CD4-positive, alpha-beta memory T cell (primary cell): ENCODE results near the gene SEC16A. TPM values are rescaled to one million over a fixed set of nuclear protein-coding genes. Genes with fewer than 3 reads are reported as not detected.

Experiments
- CTCF ChIA-PET: fragments of 350-600 bp; sonication (Branson Sonifier 250); formaldehyde crosslinking; loops from one replicate; lab custom pipeline; 2021; ENCODE audit warnings: inconsistent platforms; ENCODE audit not compliant: partially characterized antibody; lab: Charles Lee
- POLR2A ChIA-PET: fragments of 350-600 bp; sonication (Branson Sonifier 250); formaldehyde crosslinking; loops from one replicate; lab custom pipeline; 2021; ENCODE audit not compliant: partially characterized antibody; lab: Charles Lee
- DNase-seq, 5 donors: peaks; one replicate each; pipeline versions ENCODE4 v3.0.0 to v3.0.0-alpha.2; 2020 to 2022; ENCODE audit warnings: mixed read lengths in 1 of 5
- H3K27ac ChIP-seq: one replicate; pipeline ENCODE4 v1.7.0; 2013; ENCODE audit warnings: low read depth, low read length
- H3K27me3 ChIP-seq: 2 replicates; pipeline ENCODE4 v1.7.0; 2013; ENCODE audit warnings: mild to moderate bottlenecking, low read length, moderate library complexity; ENCODE audit not compliant: insufficient read depth
- H3K36me3 ChIP-seq: 2 replicates; pipeline ENCODE4 v1.7.0; 2013; ENCODE audit warnings: mild to moderate bottlenecking, low read length, moderate library complexity; ENCODE audit not compliant: insufficient read depth
- H3K4me1 ChIP-seq: 2 replicates; pipeline ENCODE4 v1.7.0; 2013; ENCODE audit warnings: mild to moderate bottlenecking, low read length, moderate library complexity; ENCODE audit not compliant: insufficient read depth
- H3K4me3 ChIP-seq, 2 donors: one replicate each; pipeline ENCODE4 v1.7.0; 2013; ENCODE audit warnings: low read length in 2 of 2, mild to moderate bottlenecking in 1 of 2
- H3K9me3 ChIP-seq, 2 donors: one replicate each; pipeline ENCODE4 v1.7.0; 2013; ENCODE audit warnings: low read length in 2 of 2, control low read depth in 1 of 2; ENCODE audit not compliant: control insufficient read depth in 1 of 2
- H3K27ac Mint-ChIP-seq, 7 donors: one replicate each; pipeline ENCODE4 v1.8.0; 2020 to 2021; ENCODE audit warnings: mixed read lengths in 7 of 7, mild to moderate bottlenecking in 6 of 7, inconsistent platforms in 3 of 7, moderate library complexity in 3 of 7
- H3K27me3 Mint-ChIP-seq, 2 donors: one replicate each; pipeline ENCODE4 v1.8.0; 2020 to 2021; ENCODE audit warnings: mixed read lengths in 2 of 2
- H3K36me3 Mint-ChIP-seq, 2 donors: one replicate each; pipeline ENCODE4 v1.8.0; 2020 to 2021; ENCODE audit warnings: mixed read lengths in 2 of 2, inconsistent platforms in 1 of 2, mild to moderate bottlenecking in 1 of 2
- H3K4me1 Mint-ChIP-seq, 4 donors: one replicate each; pipeline ENCODE4 v1.8.0; 2020 to 2021; ENCODE audit warnings: mixed read lengths in 4 of 4, mild to moderate bottlenecking in 1 of 4
- H3K4me3 Mint-ChIP-seq, 8 donors: one replicate each; pipeline ENCODE4 v1.8.0; 2020 to 2021; ENCODE audit warnings: mixed read lengths in 8 of 8, mild to moderate bottlenecking in 7 of 8, moderate library complexity in 6 of 8, inconsistent platforms in 3 of 8
- H3K9me3 Mint-ChIP-seq, 8 donors: one replicate each; pipeline ENCODE4 v1.8.0; 2020 to 2021; ENCODE audit warnings: mixed read lengths in 8 of 8, mild to moderate bottlenecking in 5 of 8, inconsistent platforms in 3 of 8, moderate library complexity in 1 of 8
- intact Hi-C: fragments of 100-400 bp; cut with micrococcal nuclease; formaldehyde crosslinking; loops from one replicate; pipeline ENCODE4 v1.15.1; 2023
- polyA plus RNA-seq, 2 donors: library from polyadenylated mRNA; unstranded; fragments of 300-500 nt; fragmentation: Illumina TruSeq; gene quantifications; one replicate each; pipeline ENCODE4 v1.2.3, GENCODE V29; 2021
- total RNA-seq, 2 experiments: library from RNA; stranded (reverse); gene quantifications; one replicate each; pipeline ENCODE4 v1.2.3, GENCODE V29; 2021

The SEC16A gene
- total and polyA plus RNA-seq, 4 experiments from 2014 or later, result 6.6 to 87.7 (median 61.1) TPM

GRCh38 chr9:136505406-136506403, 22.9 kb upstream of the SEC16A start:
- H3K4me1 ChIP-seq, result no peaks in the 10 kb centered on the region
- H3K9me3 ChIP-seq, result no peaks in the 10 kb centered on the region
- Mint-ChIP-seq H3K27ac (no peak overlapping the region), H3K4me1 (no peaks in the 10 kb centered on the region), H3K27me3 (no peaks in the 10 kb centered on the region), H3K9me3 (no peaks in the 10 kb centered on the region), H3K36me3 (peaks cover 12 to 18% of the 10 kb centered on the region in 2 donors), H3K4me3 (no peak overlapping the region)
- ChIA-PET CTCF (no interaction called here), POLR2A (no interaction called here)
- intact Hi-C loops, result no loop called here
- H3K27me3 ChIP-seq, result no peaks in the 10 kb centered on the region
- H3K4me3 ChIP-seq, result no peak overlapping the region
- DNase-seq, result no peak
- H3K27ac ChIP-seq, result no peak overlapping the region
- peaks cover 66% of the 10 kb centered on the region for H3K36me3 ChIP-seq

GRCh38 chr9:136504512-136505348, 21.9 kb upstream of the SEC16A start:
- ChIA-PET CTCF (no interaction called here), POLR2A (no interaction called here)
- H3K9me3 Mint-ChIP-seq, result no peaks in the 10 kb centered on the region
- Histone ChIP-seq H3K27me3 (no peaks in the 10 kb centered on the region), H3K36me3 (peaks cover 70% of the 10 kb centered on the region), H3K4me3 (no peak overlapping the region), H3K9me3 (no peaks in the 10 kb centered on the region), H3K4me1 (no peaks in the 10 kb centered on the region), H3K27ac (no peak overlapping the region)
- DNase-seq, result no peak
- H3K27ac Mint-ChIP-seq, result no peak overlapping the region
- no peak overlapping the region for H3K4me3 Mint-ChIP-seq
- intact Hi-C loops, result no loop called here
- H3K36me3 Mint-ChIP-seq, result peaks cover 12 to 25% of the 10 kb centered on the region in 2 donors
- no peaks in the 10 kb centered on the region for H3K27me3 Mint-ChIP-seq
- H3K4me1 Mint-ChIP-seq, result no peaks in the 10 kb centered on the region

GRCh38 chr9:136502940-136503550, 20.2 kb upstream of the SEC16A start:
- Mint-ChIP-seq H3K36me3 (peaks cover 16 to 26% of the 10 kb centered on the region in 2 donors), H3K9me3 (no peaks in the 10 kb centered on the region), H3K4me3 (no peak overlapping the region), H3K27ac (no peak overlapping the region), H3K4me1 (no peaks in the 10 kb centered on the region), H3K27me3 (no peaks in the 10 kb centered on the region)
- no peak for DNase-seq
- Histone ChIP-seq H3K36me3 (peaks cover 60% of the 10 kb centered on the region), H3K4me1 (no peaks in the 10 kb centered on the region), H3K27me3 (no peaks in the 10 kb centered on the region), H3K4me3 (no peak overlapping the region), H3K27ac (no peak overlapping the region), H3K9me3 (no peaks in the 10 kb centered on the region)
- POLR2A ChIA-PET, result interaction anchor here (0.5 to 0.9 kb wide), 2 partner anchors 30 to 36 kb away, joined by 3 read pairs; no protein-coding TSS in a partner anchor
- intact Hi-C loops, result no loop called here
- CTCF ChIA-PET, result no interaction called here

- intact Hi-C loops, result no loop called here
- no peak overlapping the region for H3K27ac Mint-ChIP-seq
- H3K27me3 Mint-ChIP-seq, result no peaks in the 10 kb centered on the region
These were observed 19.4 kb upstream of the SEC16A start for GRCh38 chr9:136502196-136502595.

GRCh38 chr9:136501686-136502085, 18.8 kb upstream of the SEC16A start:
- H3K27ac ChIP-seq, result no peak overlapping the region
- Mint-ChIP-seq H3K36me3 (peaks cover 16 to 31% of the 10 kb centered on the region in 2 donors), H3K27ac (no peak overlapping the region), H3K4me1 (no peaks in the 10 kb centered on the region), H3K9me3 (no peaks in the 10 kb centered on the region), H3K27me3 (no peaks in the 10 kb centered on the region), H3K4me3 (no peak overlapping the region)
- H3K4me3 ChIP-seq, result no peak overlapping the region
- peaks cover 46% of the 10 kb centered on the region for H3K36me3 ChIP-seq
- no peaks in the 10 kb centered on the region for H3K9me3 ChIP-seq
- H3K27me3 ChIP-seq, result no peaks in the 10 kb centered on the region
- DNase-seq, result no peak
- H3K4me1 ChIP-seq, result no peaks in the 10 kb centered on the region
- POLR2A ChIA-PET, result no interaction called here
- intact Hi-C loops, result no loop called here
- CTCF ChIA-PET, result no interaction called here

More at GRCh38 chr9:136502196-136502595, 19.4 kb upstream of the SEC16A start:
- H3K27me3 ChIP-seq, result no peaks in the 10 kb centered on the region
- H3K36me3 ChIP-seq, result peaks cover 52% of the 10 kb centered on the region
- no peaks in the 10 kb centered on the region for H3K9me3 ChIP-seq
- H3K27ac ChIP-seq, result no peak overlapping the region
- peaks cover 16 to 31% of the 10 kb centered on the region in 2 donors for H3K36me3 Mint-ChIP-seq
- H3K4me3 Mint-ChIP-seq, result no peak overlapping the region
- H3K4me1 Mint-ChIP-seq, result no peaks in the 10 kb centered on the region
- H3K4me3 ChIP-seq, result no peak overlapping the region
- no peaks in the 10 kb centered on the region for H3K9me3 Mint-ChIP-seq
- no peaks in the 10 kb centered on the region for H3K4me1 ChIP-seq
- no peak for DNase-seq
- POLR2A ChIA-PET, result no interaction called here
- CTCF ChIA-PET, result no interaction called here

GRCh38 chr9:136499935-136500910, 17.4 kb upstream of the SEC16A start:
- H3K4me3 ChIP-seq, result no peak overlapping the region
- intact Hi-C loops, result no loop called here
- Mint-ChIP-seq H3K4me1 (no peaks in the 10 kb centered on the region), H3K27me3 (no peaks in the 10 kb centered on the region), H3K27ac (no peak overlapping the region), H3K36me3 (peaks cover 12 to 36% of the 10 kb centered on the region in 2 donors), H3K4me3 (no peak overlapping the region), H3K9me3 (no peaks in the 10 kb centered on the region)
- CTCF ChIA-PET, result interaction anchor here (1.3 kb wide), 1 partner anchor 15 kb away, joined by 3 read pairs; no protein-coding TSS in a partner anchor
- POLR2A ChIA-PET, result no interaction called here
- peaks cover 40% of the 10 kb centered on the region for H3K36me3 ChIP-seq
- no peaks in the 10 kb centered on the region for H3K27me3 ChIP-seq
- H3K9me3 ChIP-seq, result no peaks in the 10 kb centered on the region
- no peak overlapping the region for H3K27ac ChIP-seq
- no peaks in the 10 kb centered on the region for H3K4me1 ChIP-seq
- DNase-seq, result no peak
